Bone marrow (tissue), 2 donors: ENCODE results near the gene TTLL11.

Source experiments
- DNase-seq, 2 donors: peaks; one replicate each; lab custom pipeline; 2025; lab: John Stamatoyannopoulos, UW

Gene TTLL11

DNA sequence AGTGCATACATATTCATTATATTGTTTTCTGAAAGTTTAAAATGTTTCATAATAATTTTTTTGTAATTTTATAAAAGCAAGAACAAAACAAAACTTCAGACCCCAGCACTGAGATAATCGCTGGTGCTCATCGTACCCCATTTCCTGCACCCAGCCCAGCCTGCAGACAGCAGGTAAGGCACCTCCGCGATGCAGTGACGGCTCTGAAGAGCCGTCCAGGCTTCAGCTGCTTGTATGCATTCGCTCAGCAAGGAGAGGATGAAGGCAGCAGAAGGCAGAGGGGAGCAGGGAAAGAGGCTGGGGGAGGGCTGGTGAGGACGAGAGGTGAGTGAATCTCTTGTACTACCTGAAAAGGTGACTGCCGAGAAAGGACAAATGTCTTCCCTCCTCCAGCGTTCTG is 153.5 kb downstream of the TTLL11 start:
- no peak for DNase-seq

DNA sequence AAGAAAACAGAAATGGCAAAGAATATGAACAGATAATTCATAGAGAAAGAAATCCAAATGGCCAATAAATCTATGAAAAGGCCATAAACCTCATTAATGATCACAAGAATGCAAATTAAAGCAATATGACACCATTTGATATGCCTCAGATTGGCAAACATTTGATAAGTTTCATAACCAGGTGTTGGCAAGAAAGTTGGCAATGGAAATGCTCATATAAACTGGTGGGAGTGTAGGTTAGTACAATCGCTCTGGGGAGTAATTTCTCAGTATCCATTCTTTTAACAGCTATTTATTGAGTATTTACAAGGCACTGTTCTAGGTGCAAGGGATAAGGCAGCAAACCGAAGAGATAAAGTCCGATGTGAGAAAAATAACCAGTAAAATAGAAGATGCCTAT is 154.5 kb downstream of the TTLL11 start:
- no peak for DNase-seq

- DNase-seq = no peak
Measured at GRCh38 chr9:121937240-121937639, 155.9 kb downstream of the TTLL11 start.

DNA sequence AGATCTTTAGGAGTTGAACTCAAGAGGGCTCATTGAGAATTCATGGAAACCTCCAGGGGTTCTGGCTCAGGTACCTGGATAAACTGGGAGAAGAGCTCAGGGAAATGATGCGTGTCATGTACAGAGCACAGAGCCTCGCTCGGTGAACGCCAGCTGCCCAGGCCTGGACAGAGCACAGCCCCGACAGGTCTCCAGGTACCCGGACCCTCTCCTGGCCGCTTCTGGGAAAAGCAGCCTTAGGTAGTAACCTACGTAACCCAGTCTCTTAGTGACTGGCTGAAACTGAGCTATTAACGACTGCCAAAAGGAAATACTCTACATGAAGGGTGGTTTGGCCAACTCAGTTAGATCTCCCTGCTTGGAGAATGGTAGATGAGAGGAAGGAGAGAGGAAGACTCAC is 157.4 kb downstream of the TTLL11 start:
- no peak for DNase-seq

GRCh38 chr9:121930956-121931355 is 162.2 kb downstream of the TTLL11 start:
- DNase-seq = no peak

GRCh38 chr9:121929893-121930875 is 162.9 kb downstream of the TTLL11 start:
- DNase-seq = no peak

- DNase-seq = no peak
Measured at GRCh38 chr9:121927636-121928035, 165.5 kb downstream of the TTLL11 start.

- no peak for DNase-seq
Measured at GRCh38 chr9:121927081-121927480, 166.0 kb downstream of the TTLL11 start.

DNA sequence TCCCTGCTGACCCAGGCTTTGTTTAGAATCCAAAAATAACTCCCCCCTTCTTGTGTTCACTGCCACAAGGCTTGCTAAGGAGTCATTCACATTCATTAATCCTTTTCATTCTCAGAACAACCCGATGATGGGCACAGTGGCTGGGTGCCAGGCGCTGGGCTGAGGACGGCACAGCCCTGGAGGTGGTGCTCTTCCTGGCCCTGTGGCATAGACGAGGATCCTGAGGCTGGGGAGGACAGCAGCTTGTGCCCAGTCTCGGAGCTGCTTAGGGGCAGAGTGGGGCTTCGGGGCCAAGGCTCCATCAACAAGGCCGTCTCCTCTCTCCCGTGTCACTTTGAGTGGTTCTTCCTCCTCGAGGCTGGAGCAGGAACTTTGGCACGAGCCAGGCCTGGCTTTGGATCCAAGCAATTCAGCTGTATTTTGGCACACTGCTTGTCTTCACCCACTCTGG is 166.7 kb downstream of the TTLL11 start:
- DNase-seq = no peak

DNA sequence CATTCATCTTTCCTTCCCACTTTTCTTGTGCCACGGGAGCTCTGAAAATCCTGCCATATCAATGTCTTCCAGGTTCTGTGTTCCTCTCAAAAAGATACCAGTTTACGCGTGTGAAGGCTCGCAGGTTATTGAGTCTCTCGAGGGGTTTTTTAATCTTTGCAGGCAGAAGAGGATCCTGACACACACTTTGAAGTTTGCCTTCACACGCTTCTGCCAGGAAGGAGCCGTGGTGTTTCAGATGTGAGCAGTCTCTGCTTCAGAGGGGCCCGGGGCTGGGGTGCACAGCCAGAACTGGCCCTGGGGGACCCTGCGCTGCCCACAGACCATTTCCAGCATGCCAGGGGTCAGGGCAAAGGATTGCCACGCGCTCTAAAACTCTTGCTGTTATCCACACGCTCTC is 167.2 kb downstream of the TTLL11 start:
- no peak for DNase-seq

GRCh38 chr9:121924700-121925099 is 168.4 kb downstream of the TTLL11 start:
- DNase-seq = no peak

- DNase-seq = no peak
Measured at GRCh38 chr9:121921444-121921843, 171.7 kb downstream of the TTLL11 start.

GRCh38 chr9:121917375-121918335 is 175.5 kb downstream of the TTLL11 start:
- no peak for DNase-seq

DNA sequence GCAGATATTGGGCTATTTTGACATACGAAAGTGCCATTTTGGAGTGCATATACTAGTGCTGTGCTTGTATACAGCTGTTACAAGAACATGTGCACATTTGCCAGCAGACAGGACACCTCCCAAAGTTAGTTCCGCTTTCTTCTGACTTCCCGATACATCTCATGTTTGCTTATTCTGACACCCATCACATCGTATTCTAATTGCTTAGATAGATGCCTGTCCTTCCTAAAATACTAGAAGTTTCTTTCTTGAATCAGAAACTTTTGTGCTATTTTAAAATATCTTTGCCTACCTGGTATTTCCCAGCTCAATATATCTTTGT is 177.8 kb downstream of the TTLL11 start:
- no peak for DNase-seq

DNA sequence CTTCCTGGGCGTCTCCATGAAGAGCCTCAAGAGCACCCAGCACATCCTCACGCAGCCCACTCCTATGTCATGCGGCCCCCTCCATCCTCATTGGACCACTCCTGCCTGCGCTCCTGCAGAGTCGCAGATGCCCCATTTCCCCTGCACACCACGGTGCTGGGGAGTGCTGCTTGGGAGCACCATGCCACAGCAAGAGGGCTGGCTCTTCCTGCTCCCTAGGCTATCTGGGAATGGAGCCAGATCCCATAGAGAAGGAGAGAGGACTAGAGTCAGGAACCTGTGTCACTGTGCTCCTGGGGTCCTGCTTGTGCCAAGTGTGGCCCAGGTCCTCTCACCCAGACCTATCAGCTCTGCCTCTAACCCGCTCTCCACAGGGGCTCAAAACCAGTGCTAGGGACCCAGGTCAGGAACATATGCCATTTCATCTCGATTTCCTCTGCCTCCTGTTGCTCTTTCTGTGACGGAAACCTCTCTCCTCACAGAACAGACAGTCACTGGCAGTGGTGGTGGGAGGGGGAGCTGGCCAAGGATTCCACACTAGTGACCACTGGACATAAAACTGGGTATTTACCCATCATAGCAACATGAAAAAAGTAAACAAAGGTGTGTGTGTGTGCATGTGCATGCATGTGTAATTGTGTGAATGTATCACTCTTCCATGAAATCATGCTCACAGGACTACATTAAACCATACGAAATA is 178.4 kb downstream of the TTLL11 start:
- DNase-seq = no peak

GRCh38 chr9:121914017-121914595 is 179.0 kb downstream of the TTLL11 start:
- DNase-seq = no peak

DNA sequence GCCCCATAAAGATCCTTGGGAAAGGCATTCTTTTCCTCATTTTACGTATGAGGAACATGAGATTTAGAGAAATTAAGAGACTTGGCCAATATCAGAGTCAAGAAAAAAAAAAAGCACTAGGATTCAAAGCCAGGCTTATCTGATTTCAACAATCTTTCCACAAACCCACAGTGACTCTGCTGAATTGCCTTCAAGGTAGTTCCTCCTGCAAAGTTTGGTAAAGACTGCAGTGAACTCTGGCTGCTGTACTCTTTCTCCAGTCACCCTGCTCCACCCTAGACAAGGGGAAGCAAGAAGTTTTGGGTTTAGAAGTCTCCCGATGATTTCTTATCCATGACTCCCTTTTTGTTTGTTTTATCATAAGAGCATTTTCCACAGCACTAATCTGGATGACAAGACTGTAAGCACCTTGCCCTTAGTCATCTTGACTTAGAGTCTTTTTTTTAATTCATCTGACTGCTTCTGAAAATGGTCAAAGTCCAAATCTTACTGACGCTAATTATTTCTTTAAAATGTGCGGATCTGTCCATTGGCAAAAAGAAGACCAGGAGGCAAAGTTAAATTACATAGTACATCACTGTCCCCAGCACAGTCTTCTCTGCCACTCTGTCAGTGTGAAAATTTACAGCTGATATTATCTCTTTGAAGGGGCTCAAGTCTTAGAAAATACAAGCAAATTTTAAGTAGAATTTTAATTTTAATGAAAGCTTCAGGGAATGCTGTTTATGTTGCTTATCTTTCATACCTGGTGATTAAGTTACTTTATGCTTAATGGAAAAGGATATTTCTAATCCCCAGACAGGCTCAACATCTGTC is 180.1 kb downstream of the TTLL11 start:
- DNase-seq = no peak

DNA sequence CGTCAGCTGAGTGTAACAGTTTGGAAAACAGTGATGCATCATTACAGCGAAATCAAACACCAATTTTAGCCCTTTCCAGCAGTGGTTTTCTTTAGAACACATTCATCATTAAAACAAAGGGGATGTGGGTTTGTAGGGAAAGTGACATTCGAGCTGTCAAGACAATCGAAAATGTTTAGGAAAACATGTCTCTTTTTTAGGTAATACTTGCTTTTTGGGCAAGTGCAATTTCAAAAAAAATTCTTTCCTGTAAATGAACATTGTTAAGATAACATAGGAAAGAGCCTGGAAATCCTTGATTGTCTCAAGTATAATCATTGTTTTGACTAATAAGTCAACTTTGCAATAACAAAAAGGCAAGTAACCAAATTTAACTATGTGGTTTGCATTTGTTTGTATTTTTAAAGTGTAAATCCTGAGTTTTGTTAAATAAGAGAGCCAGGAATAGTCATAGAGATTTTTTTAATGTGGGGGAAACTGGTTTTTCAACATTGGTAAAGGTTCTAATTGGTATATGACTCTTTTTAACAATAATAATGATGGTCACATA is 182.5 kb downstream of the TTLL11 start:
- DNase-seq = no peak

GRCh38 chr9:121909111-121909510 is 184.0 kb downstream of the TTLL11 start:
- no peak for DNase-seq

DNA sequence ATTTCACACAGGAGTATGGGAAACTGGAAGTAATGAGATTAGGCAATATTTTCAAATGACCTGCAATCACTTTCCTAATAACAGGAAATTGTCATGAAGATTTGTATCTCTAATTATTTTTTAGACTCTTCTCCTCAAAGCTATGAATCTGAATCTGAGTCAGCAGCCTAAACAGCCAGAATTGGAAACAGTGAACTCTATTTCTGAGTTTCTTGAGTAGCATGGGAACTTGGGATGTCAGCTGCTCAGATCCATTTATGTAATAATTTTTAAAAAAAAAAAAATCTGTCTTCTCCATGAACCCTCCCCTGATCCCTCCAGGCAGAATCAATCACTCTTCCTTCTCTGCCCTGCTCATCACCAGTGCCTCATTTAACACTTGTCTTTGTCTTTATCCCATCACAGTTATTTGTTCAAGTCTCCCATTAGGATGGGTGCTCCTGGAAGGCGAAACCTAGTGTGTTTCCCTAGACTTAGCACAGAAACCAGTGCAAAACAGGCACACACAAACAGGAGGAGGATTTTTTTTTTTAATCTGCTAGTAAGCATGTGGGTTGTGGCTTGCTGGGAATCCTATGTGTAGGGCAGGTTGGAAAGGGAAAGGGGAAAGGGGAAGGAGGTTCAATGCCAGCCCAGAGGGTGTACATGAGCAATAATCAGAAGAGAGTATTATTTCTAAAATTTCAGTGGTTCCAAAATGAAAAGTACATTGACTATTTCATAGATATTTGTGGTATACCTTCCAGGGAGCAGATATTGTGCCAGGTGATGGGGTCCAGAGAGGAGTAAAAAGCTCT is 186.8 kb downstream of the TTLL11 start:
- DNase-seq = no peak
